ENCODE measurements around the gene ILDR1.

DNA sequence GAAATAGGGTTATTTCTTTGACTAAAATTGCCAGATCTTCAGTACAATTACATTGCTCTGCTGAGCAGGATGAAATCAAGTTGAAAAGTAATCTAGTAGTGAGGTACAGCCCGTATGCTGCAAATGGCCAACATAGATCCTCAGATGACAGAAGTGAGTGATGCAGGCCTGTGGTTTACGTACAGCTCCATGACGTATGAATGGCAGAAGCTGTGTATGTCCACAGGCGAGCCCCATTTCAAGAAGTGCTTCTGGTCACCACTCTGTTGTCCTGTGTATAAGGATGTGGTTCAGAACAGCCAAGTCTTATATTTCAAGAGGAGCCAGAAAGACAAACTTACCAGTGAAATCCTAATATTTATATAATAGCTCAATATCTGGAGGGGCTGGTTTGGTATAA, 42.3 kb upstream of the ILDR1 start:
- TF ChIP-seq, protein P1, sequence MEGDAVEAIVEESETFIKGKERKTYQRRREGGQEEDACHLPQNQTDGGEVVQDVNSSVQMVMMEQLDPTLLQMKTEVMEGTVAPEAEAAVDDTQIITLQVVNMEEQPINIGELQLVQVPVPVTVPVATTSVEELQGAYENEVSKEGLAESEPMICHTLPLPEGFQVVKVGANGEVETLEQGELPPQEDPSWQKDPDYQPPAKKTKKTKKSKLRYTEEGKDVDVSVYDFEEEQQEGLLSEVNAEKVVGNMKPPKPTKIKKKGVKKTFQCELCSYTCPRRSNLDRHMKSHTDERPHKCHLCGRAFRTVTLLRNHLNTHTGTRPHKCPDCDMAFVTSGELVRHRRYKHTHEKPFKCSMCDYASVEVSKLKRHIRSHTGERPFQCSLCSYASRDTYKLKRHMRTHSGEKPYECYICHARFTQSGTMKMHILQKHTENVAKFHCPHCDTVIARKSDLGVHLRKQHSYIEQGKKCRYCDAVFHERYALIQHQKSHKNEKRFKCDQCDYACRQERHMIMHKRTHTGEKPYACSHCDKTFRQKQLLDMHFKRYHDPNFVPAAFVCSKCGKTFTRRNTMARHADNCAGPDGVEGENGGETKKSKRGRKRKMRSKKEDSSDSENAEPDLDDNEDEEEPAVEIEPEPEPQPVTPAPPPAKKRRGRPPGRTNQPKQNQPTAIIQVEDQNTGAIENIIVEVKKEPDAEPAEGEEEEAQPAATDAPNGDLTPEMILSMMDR (IDR thresholded peaks at IDR 0.05), result no peak
- TF ChIP-seq POLR2A (IDR thresholded peaks at IDR 0.05), result no peak
